T-helper 22 cell (primary cell): ENCODE results near the gene WFDC9.
"Not testable (repeated sequence)": the region's sequence is repeated elsewhere in the genome, so short reads cannot be mapped to it uniquely, and the experiment has no call there.

Experiments used
- DNase-seq: peaks from one replicate; pipeline ENCODE4 v3.0.0-alpha.2; 2020; ENCODE audit warnings: low read depth

Gene WFDC9

DNA sequence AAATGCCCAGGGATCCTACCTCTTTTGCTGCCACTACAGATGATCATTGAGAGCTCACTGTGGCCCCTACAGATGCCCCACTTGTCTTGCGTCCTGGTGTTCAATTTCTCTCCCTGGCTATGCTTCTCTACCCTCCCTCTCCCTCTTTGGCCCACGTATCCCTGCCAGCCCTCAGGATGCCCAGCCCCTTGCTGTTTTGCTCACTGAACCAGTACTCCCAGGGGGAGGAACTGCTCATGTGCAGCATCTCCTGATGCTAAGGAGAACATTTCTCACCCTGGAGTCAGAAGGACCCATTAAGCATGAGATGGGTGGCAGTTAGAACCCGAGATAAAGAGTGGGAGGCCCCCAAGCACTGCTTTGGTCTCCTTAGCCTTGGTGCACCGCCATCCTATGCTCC lies at the start of gene WFDC9:
WFDC9 (minus strand) TSS at position 101 of the 400 bp plus-strand sequence. CDS start 21,103 bp downstream, outside the sequence.
- no peak for DNase-seq

DNA sequence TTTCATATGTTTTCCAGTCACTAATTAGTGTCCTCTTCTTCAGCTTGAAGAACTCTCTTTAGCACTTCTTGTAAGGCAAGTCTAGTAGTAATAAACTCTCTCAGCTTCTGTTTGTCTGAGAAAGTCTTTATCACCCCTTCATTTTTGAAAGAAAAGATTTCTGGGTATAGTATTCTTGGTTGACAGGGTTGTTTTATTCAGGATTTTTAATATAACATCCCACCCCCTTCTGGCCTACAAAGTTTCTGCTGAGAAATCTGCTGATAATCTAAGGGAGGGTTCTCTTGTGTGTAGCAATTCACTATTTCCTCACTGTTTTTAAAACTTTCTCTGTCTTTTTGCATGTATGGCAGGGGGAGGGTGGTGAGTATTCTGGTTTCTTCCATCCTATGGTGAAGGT lies 48.6 kb upstream of the WFDC9 start:
- no peak for DNase-seq

DNA sequence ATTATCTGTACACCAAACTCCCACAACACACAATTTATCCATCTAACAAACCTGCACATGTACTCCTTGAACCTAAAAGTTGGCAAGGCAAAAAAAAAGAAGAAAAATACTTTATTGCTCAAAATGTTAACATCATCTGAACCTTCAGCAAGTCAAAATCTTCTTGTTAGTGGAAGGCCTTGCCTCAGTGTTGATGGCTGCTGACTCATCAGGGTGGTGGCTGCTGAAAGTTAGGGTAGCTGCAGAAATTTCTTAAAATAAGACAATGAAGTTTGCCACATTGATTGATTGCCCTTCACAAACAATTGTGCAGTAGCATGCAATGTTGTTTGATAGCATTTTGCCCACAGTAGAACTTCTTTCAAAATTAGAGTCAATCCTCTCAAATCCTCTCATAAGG lies 41.7 kb upstream of the WFDC9 start:
- DNase-seq = no peak

DNA sequence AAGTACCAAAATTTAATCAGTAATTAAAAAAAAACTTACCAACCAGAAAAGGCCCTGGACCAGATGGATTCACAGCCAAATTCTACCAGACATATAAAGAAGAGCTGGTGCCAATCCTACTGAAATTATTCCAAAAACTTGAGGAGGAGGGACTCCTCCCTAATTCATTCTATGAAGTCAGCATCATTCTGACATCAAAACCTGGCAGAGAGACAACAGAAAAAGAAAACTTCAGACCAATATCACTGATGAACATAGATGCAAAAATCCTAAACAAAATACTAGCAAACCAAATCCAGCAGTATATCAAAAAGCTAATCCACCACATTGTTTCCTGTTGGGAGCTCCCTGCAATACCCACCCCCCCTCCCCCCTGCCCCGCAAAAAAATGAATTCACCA lies 39.1 kb upstream of the WFDC9 start, which contains the start of gene WFDC11:
WFDC11 (minus strand) TSS at position 101 of the 400 bp plus-strand sequence. CDS start 19,639 bp downstream, outside the sequence.
- no peak for DNase-seq

DNA sequence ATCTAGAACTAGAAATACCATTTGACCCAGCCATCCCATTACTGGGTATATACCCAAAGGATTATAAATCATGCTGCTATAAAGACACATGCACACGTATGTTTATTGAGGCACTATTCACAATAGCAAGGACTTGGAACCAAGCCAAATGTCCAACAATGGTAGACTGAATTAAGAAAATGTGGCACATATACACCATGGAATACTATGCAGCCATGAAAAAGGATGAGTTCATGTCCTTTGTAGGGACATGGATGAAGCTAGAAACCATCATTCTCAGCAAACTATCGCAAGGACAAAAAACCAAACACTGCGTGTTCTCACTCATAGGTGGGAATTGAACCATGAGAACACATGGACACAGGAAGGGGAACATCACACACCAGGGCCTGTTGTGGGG lies 26.0 kb upstream of the WFDC9 start:
- DNase-seq = not testable (repeated sequence)

DNA sequence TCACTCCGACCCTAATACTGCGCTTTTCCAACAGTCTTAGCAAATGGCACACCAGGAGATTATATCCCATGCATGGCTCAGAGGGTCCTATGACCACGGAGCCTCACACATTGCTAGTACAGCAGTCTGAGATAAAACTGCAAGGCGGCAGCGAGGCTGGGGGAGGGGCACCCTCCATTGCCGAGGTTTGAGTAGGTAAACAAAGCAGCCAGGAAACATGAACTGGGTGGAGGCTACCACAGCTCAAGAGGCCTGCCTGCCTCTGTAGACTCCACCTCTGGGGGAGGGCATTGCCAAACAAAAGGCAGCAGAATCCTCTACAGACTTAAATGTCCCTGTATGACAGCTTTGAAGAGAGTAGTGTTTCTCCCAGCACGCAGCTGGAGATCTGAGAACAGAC lies 20.6 kb upstream of the WFDC9 start:
- not testable (repeated sequence) for DNase-seq

DNA sequence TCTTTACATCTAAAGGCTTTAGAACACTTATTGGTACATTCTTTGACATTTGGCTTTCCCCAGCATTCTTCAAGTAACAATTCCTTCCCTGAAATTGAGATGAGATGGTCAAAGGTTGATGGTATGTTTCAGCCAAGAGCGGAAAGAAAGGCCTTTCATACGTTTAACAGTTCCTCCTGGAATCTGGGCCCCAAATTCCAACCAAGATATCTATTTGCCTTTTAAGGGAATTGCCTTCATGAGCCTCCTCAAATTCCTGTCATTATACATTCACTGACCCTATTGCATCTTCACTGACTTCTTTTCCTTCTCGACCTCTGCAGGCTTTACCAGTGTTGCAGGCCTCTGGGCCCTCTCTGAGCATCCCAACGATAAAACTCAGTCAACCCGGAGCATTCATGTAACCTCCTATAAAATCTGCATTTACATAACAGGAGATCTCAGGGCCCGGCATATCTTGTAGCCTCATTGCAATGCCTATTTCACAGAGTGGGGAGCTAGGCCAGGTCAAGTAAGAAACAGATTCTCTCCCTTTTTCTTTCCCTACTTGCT lies 18.3 kb upstream of the WFDC9 start:
- no peak for DNase-seq

DNA sequence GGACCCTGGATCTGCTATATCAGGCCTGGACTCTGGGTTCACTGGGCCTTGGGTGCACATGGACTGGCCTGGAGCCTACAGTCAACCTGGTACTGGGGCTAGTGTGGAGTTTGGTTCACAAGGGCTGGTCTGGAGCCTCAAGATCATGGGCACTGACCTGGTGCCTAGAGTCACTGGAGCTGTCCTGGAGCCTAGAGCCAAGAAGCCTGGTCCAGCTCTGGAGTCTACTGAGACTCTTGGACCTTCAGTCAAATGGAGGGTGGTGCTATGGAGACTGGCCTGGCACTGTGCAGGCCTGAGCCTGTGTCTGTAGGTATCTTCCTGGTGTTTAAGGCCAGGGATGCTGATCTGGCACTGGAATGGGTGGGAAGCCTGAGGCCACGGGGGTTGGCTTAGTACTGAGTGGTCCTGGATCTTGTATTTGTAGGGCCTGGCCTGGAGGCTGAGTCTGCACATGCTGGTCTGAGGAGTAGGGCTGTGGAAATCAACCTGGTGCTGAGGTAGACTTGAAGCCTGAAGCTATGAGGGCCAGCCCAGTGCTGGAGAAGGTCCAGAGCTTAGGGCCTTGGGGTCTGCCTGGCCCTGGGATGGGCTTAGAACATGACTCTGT lies 16.5 kb upstream of the WFDC9 start:
- no peak for DNase-seq

DNA sequence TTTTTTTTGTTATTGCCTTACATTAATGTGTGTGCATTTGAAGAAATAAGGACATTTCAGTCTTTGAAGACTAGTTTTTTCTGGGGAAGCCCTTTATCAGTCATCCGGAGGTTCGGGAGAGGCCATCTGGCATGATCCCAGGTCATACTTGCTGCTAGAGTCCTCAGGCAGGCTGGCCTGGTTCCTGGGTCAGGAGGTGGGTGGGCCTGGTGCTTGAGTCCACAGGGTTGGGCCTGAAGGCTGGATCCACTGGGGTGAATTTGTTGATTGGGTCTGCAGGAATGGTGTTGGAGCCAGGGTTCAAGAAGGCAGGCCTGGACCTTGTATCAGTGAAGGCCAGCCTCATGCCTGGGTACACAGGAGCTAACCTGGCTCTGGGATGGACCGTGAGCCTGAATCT lies 15.8 kb upstream of the WFDC9 start:
- DNase-seq = no peak

DNA sequence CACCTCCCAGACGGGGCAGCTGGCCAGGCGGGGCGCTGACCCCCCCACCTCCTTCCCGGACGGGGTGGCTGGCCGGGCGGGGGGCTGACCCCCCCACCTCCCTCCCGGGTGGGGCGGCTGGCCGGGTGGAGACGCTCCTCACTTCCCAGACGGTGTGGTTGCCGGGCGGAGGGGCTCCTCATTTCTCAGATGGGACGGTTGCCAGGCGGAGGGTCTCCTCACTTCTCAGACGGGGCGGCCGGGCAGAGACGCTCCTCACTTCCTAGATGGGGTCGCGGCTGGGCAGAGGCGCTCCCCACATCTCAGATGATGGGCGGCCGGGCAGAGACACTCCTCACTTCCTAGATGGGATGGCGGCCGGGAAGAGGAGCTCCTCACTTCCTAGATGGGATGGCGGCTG lies 14.8 kb upstream of the WFDC9 start:
- DNase-seq = not testable (repeated sequence)

DNA sequence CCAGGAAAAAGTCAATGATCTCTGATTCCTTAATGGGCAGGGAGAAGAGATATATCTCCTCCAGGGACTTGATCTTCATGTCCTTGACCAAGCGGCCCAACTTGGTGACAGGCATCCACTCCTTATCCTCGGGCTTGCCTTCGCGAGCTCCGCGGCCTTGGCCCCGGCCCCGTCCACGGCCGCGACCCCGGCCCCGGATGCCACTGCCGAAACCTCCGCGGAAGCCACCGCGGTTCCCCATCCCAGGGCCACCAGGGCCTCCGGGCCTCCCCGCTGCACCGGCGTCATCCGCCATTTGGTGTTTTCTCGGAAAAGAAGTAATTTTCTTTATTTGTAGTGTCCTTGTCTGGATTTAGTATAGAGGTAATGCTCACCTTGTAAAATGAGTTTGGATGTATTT lies 10.0 kb upstream of the WFDC9 start:
- DNase-seq = not testable (repeated sequence)

DNA sequence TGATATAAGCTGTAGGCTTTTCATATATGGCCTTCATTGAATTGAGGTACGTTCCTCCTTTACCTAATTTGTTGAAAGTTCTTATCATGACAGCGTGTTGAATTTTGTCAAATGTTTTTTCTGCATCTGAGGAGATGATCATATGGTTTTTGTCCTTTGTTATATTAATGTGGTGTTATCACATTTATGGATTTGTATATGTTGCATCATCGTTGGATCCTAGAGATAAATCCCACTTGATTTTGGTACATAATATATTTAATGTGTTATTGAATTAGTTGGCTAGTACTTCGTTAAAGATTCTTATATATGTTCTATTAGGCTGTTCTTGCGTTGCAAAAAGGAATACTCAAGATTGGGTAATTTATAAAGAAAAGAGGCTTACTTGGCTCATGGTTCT lies 8.6 kb upstream of the WFDC9 start:
- no peak for DNase-seq

DNA sequence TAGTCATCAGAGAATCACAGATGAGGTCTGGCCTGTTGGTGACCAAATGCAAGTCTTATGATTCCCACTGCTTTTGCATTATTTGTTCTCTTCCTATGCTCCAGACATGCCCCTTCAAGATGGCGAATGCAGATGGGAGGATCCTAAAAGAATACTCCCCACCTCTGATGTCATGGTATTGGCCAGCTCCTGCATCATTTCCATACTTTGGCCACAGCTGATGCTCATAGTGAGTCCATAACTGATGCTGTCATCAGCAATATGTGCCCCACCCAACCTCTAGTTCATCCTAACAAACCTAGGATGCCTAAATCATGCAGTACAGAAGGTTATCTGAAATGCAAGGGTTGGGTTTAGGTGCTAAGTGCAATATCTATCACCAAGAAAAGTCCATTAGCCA lies 5.4 kb upstream of the WFDC9 start:
- DNase-seq = no peak

DNA sequence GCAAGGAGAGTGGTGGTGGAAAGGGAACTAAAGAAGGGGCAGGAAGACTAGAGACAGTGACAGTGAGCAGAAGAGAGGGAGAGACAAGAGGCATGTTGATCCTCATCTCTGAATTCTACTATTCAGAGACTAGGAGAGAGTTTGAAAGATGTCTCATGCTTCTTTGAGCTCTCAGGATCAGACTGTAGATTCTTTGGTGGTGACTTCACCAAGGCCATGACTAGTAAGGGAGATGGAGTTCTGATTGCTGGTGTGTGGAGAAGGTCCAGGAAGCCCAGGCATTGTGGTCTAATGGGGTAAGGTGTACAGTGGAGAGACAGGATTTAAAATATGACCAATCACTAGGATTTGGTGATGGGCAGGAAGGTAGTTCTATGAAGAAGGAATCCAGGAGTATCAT lies 713 bp downstream of the WFDC9 start:
- no peak for DNase-seq

DNA sequence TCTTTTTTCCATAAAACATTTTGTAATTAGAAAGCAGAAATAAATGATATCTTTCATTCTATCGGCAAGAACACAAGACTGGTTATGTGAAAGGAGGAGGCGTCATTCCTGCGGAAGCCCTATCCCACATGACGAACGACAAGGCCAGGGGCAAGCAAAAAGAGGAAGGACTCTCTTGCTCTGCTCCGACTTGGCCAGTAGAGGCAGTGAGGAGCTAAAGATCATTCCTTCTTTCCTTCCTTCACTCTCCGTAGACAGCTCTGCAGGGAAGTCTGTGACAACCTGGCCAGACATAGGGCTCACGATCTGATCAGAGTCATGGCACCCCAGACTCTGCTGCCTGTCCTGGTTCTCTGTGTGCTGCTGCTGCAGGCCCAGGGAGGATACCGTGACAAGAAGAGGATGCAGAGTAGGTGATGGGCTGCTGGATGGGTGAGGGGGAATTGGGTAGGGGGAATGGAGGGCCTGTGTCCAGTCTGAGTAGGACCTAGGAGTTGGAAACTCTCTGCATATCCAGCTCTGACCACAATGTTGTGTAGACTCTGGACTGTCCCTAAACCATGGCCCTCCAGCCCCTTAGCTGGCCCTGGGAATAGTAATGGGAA lies 1.5 kb downstream of the WFDC9 start, which contains the start of gene WFDC10A:
WFDC10A (plus strand) TSS at position 244 of the 605 bp plus-strand sequence; CDS start at position 319, 75 bp downstream.
- DNase-seq = no peak

DNA sequence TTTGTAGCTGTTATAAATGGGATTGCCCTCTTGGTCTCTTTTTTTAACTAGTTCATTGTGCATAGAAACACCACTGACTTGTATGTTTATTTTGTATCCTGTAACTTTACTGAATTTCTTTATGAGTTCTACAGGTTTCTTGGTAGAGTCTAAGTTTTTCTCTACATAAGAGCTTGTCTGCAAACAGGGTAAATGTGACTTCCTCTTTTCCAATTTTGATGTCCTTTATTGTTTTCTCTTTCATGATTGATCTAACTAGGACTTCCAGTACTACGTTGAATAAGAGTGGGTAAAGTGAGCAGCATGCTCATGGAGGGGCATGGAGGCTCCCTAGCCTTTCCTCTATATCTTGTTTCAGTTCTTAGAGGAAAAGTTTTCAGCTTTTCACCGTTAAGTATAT lies 4.5 kb downstream of the WFDC9 start:
- no peak for DNase-seq

DNA sequence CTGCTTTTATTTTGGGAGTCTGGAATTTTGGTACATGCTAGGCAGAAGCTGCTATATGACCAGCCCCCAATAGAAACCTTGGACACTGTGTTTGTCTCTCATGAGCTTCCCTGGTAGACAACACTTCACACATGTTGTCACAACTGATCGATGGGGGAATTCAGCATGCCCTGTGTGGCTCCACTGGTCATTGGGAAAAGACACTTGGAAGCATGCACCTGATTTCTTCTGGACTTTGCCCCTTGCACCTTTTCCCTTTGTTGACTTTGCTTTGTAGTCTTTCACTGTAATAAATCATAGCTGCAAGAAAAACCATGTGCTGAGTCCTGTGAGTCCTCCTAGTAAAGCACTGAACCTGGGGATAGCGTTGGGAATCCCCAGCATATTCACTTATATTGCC lies 9.5 kb downstream of the WFDC9 start:
- DNase-seq = no peak

DNA sequence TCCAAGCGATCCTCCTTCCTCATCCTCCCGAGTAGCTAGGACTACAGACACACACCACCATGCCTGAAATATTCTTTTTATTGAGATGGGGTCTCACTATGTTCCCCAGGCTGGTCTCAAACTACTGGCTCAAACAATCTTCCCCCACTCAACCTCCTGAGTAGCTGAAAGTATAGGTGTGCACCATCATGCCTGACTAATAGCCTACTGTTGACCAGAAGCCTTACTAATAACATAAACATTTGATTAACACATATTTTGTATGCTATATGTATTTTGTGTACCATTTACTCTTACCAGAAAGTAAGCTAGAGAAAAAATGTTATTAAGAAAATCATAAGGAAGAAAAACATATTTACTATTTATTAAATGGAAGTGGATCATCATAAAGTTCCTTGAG lies 13.5 kb downstream of the WFDC9 start:
- DNase-seq = no peak

DNA sequence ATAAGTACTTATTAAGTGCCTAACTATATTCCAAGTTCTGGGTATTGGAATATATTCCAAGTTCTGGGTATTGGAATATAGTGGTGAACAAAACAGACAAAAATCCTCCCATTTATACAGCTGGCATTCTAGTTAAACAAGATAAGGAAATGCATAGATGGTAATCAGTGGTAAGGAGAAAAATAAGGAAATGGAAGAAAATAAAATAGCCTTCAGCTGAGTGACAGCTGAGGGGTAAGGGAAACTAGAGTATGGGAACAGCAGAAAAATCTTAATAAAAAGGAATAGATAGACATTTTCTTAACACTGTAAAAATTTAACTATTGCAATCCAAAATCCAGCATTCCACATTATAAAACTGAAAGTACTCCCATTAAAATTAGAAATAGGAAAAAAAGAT lies 18.8 kb downstream of the WFDC9 start:
- no peak for DNase-seq

DNA sequence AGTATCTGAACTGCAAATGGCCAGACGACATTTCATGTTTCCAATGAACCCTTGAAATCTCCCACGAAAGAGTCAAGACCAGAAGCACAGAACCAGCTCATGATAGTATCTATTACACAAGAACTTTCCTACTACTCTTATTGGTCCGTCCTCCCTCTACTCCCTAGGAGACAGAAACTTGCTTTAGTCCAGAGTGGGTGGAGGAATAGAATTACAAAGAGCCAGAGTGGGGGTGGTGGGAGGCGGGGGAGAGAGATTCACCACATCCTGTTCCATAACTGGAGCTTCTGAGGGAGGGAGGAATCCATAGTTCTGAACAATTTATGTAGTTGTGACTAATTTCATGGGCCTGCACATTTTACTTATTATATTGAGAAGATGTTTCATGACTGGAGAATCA lies 20.0 kb downstream of the WFDC9 start:
- no peak for DNase-seq

DNA sequence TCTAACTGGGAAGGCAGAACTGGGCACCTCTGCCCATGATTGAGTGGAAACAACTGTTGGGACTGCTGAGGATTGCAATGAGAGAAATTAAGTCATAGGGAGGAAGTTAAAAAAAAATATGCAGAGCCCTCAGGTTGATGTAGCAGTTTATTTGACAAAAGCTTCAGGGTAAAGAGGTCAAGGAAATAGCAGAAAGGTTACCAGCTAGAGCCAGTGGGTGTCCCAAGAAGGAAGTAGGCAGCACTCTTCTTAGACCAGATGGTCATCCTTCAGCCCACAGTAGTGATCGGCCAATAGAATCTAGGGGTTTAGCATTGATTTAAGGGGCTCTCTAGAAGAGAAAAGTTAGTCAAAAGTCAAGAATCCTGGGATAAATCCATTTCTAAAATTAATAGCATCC lies 23.3 kb downstream of the WFDC9 start:
- no peak for DNase-seq

DNA sequence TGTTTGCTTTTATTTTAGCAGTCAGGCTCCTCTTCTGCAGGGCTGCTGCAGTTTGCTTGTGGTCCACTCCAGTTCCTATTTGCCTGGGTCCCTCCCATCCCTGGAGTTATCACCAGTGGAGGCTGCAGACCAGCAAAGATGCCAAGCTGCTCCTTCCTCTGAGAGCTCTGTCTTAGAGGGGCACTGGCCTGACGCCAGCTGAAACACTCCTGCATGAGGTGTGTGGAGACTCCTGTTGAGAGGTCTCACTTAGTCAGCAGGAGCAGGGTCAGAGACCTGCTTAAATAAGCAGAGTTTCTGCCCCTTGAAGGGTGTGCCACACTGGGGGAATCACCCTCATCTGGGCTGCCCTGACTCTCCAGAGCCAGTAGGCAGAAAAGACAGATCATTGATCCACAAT lies 35.8 kb downstream of the WFDC9 start:
- DNase-seq = no peak

DNA sequence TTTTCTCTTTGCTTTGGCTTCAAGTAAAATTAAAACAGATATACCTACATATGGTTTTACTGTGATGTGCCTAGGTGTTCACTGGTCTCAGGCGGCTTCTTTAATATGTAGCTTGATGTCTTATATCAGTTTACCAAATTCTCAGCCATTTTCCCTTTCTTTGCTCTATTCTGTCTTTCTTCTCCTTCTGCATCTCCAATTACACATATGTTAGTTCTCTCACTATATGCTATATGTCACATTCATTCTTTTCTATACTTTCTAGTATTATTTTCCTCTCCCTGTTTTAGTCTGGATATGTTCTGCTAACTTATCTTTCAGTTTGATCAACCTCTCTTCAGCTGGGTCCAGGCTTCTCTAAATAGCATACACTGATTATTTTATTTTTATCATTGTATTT lies 37.6 kb downstream of the WFDC9 start:
- no peak for DNase-seq
